Measurements from ENCODE around the gene SOX9.

- no peak for TF ChIP-seq POLR2AphosphoS5 (IDR thresholded peaks at IDR 0.05)
- TF ChIP-seq CTCF (IDR thresholded peaks at IDR 0.05): no peak
- no peak for TF ChIP-seq POLR2A (IDR thresholded peaks at IDR 0.05)
Measured at GRCh38 chr17:72150632-72151460, 30.0 kb downstream of the SOX9 start.

Data from breast epithelium (tissue), 3 donors.